Measurements from ENCODE around the gene BLM.

Gene BLM

GRCh38 chr15:90691982-90692773 is 25.0 kb upstream of the BLM start:
- no peak for DNase-seq

GRCh38 chr15:90694987-90695386 is 22.2 kb upstream of the BLM start:
- no peak for DNase-seq

- no peak for DNase-seq
Measured at GRCh38 chr15:90697175-90697574, 20.0 kb upstream of the BLM start.

DNA sequence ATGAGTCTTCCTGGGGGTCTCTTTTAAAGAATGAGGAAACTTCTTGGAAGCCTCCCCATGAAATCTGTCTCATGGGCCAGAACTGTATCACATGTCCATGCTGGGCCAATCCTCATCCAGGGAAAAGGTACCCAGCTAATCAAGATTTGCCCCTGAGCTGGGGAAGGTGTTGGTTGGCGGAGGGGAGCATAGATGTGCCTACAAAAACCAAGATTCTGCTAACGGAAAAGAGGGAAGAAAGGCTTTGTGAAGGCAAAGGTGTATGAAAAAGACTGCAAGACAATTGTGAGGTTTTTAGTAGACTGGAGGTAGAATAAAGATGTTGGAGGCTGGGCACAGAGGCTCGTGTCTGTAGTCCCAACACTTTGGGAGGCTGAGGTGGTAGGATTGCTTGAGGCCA is 18.5 kb upstream of the BLM start:
- DNase-seq = no peak

- no peak for DNase-seq
Measured at GRCh38 chr15:90701048-90701447, 16.1 kb upstream of the BLM start.

GRCh38 chr15:90701880-90702630 is 15.1 kb upstream of the BLM start:
- DNase-seq = peak; percentile 11 to 43

- DNase-seq = no peak
Measured at GRCh38 chr15:90703455-90703854, 13.7 kb upstream of the BLM start.

GRCh38 chr15:90705212-90705611 is 11.9 kb upstream of the BLM start:
- no peak for DNase-seq

DNA sequence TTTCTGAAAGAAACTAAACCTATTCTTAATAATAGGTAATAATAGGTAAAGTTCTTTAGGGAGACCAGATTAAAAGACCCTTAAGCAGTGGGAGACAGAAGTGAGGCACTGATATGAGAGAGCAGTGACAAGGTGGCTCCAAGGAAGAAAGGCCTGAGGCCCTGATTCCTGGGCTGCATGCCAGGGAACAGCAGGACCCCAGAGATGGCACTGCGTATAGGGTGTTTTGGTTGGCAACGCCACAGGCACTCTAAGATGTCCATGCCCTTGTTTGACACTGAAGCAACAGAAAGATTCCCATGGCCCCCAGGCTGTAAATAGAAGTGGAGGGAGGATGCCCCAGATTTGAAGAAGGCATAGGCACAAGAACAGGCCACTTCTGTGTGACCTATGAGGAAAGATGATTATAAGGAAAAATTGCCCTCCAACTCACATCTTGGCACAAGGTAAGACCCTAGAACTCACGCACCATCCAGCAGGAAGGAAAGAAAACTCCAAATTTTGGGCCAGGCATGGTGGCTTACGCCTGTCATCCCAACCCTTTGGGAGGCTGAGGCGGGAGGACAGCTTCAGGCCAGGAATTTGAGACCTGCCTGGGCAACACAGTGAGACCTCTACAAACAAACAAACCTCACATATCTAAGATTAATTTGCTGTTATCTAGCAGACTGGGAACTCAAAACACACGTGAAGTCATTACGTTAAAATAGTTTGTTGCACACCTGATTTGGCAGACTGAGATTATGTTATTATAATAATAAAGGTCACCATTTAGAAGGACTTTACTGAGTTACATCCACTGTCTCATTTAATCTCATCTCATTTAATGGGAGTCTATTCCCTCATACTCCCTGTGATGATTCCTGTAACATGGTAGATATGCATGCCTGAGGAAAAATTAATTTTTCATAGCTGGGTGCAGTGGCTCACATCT is 10.5 kb upstream of the BLM start:
- no peak for DNase-seq

DNA sequence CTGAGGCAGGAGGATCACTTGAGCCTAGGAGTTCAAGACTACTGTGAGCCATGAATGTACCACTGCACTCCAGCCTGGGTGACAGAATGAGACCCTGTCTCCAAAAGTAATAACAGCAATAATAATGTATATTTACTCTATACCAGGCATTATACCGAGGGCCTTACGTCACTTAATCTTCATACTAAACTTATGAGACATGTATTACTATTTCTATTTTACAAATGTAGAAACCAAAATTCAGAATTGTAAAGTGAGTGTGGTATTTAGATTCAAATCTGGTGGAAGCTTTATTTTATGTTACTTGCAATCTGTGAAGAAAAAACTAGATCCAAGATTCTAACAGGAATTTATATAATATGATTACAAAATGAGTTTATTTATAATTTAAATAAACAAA is 9.7 kb upstream of the BLM start:
- DNase-seq = no peak

GRCh38 chr15:90708516-90708915 is 8.6 kb upstream of the BLM start:
- no peak for DNase-seq

DNA sequence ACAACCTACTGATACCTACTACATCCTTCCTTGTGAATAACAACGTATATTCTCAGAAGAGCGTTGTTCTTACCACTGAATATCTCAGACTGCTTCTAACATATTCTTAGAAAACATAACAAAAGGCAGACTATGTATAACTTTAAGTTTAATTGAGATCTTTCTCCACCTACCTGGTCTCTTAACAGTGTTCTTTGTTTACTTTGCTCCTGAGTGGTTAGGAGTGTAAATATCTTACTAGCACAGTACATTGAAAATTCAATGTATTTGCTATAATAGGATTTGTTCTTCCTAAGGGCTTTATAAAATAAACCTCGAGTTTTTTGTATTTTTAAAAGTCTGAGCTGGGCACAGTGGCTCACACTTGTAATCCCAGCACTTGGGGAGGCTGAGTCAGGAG is 7.9 kb upstream of the BLM start:
- DNase-seq = no peak

- DNase-seq = no peak
Measured at GRCh38 chr15:90710436-90711027, 6.6 kb upstream of the BLM start.

- DNase-seq = no peak
Measured at GRCh38 chr15:90711418-90711824, 5.7 kb upstream of the BLM start.

- DNase-seq = no peak
Measured at GRCh38 chr15:90711842-90712241, 5.3 kb upstream of the BLM start.

GRCh38 chr15:90713081-90713480 is 4.1 kb upstream of the BLM start:
- DNase-seq = no peak

DNA sequence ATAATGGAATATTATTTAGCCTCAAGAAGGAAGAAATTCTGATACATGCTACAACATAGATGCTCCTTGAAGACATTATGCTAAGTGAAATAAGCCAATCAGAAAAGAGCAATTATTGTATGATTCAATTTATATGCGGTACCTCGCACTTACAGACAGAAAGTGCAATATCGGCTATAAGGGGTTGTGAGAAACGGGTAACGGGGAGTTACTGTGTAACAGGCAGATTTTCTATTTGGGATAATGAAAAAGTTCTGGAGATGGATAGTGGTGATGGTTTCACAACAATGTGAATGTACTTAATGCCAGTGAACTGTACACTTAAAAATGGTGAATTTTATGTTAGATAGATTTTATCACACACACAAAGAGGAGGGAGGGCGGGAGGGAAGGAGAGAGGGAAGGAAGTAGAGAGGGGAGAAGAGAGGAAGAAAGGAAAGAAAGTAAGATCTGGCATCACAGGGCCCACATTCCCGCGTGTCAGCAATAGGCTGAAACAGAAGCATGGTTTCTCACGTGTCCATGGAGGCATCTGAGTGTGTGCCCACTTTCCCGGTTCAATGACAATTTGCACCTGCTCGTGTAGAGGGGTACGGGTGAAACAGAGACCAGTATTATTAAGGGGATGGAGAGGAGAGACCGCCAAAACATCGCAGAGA is 700 bp upstream of the BLM start:
- DNase-seq = no peak

DNA sequence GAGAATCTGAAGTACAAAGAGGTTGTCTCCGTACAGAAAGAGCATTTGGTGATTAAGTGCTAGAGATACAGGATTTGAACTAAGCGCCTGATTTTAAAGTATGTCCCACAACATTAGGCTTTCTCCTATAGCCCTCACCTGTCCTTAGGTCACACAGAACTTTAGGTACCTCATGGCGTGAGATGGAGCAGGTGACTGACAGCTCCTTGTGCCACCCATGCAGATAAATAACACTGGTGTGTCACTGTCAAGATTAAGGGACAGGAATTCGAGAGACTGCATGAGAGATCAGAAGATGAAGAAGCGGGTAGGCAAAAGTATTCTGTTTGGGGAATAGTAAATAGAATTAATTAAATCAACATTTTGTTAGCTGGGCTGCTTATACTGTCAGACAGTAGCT is 1.1 kb downstream of the BLM start:
- DNase-seq = no peak

GRCh38 chr15:90720131-90720530 is 3.0 kb downstream of the BLM start:
- no peak for DNase-seq

- DNase-seq = no peak
Measured at GRCh38 chr15:90729261-90729660, 12.1 kb downstream of the BLM start.

DNA sequence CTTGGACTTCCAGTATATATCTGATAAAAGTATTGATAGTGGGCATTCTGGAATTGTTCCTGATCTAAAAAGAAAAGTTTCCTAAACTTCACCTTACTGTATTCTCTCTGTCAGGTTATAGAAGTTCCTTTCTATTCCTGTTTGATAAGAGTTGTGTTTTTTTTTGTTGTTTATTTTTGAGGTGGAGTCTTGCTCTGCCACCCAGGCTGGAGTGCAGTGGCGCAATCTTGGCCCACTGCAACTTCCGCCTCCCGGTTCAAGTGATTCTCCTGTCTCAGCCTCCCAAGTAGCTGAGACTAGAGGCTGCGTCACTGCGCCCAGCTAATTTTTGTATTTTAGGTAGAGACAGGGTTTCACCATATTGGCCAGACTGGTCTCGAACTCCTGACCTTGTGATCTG is 13.1 kb downstream of the BLM start:
- no peak for DNase-seq

- DNase-seq = no peak
Measured at GRCh38 chr15:90735923-90736322, 18.8 kb downstream of the BLM start.

Data from CD4-positive, alpha-beta T cell treated with Interleukin-4 for 1 hour (primary cell).